HEK293T (cell line): Measurements from ENCODE around the gene SORBS2.

ENCODE experiments used
- CTCF ChIA-PET: fragments of 350-600 bp; formaldehyde crosslinking; extraction: SDS; loops from one replicate; lab custom pipeline; 2021; ENCODE audit warnings: antibody characterized with exemption, inconsistent platforms; lab: Yijun Ruan, JAX
- POLR2A ChIA-PET: fragments of 350-600 bp; formaldehyde crosslinking; extraction: SDS; loops from one replicate; lab custom pipeline; 2020; ENCODE audit warnings: antibody characterized with exemption, inconsistent platforms; lab: Yijun Ruan, JAX
- DNase-seq: peaks from one replicate; pipeline ENCODE4 v3.0.0; 2012; ENCODE audit warnings: mixed read lengths; ENCODE audit errors: extremely low spot score
- ARNT ChIP-seq: fragments of 450-650 bp; IDR thresholded peaks from 2 replicates; pipeline ENCODE4 v1.6.1; 2017; ENCODE audit warnings: mild to moderate bottlenecking
- BHLHE40 ChIP-seq: fragments of 450-650 bp; IDR thresholded peaks from 2 replicates; pipeline ENCODE4 v1.6.1; 2016; ENCODE audit warnings: mild to moderate bottlenecking, moderate library complexity, borderline replicate concordance
- CTBP1 ChIP-seq: fragments of 450-650 bp; IDR thresholded peaks from 2 replicates; pipeline ENCODE4 v1.6.1; 2016; ENCODE audit warnings: borderline replicate concordance
- ELF4 ChIP-seq: fragments of 450-650 bp; IDR thresholded peaks from 2 replicates; pipeline ENCODE4 v1.6.1; 2017; ENCODE audit warnings: antibody characterized with exemption
- FOXA1 ChIP-seq: fragments of 450-650 bp; IDR thresholded peaks from 2 replicates; pipeline ENCODE4 v1.6.1; 2016; ENCODE audit warnings: mild to moderate bottlenecking
- FOXK2 ChIP-seq: fragments of 450-650 bp; IDR thresholded peaks from 2 replicates; pipeline ENCODE4 v1.6.1; 2016; ENCODE audit warnings: mild to moderate bottlenecking
- FOXM1 ChIP-seq: fragments of 450-650 bp; IDR thresholded peaks from 2 replicates; pipeline ENCODE4 v1.6.1; 2017; ENCODE audit warnings: mild to moderate bottlenecking, borderline replicate concordance
- HDGF ChIP-seq: fragments of 450-650 bp; IDR thresholded peaks from 2 replicates; pipeline ENCODE4 v1.6.1; 2017; ENCODE audit warnings: antibody characterized with exemption, borderline replicate concordance
- L3MBTL2 ChIP-seq: fragments of 450-650 bp; conservative IDR thresholded peaks from 2 replicates; pipeline ENCODE4 v1.6.1; 2016; ENCODE audit warnings: mild to moderate bottlenecking
- LEF1 ChIP-seq: fragments of 450-650 bp; IDR thresholded peaks from 2 replicates; pipeline ENCODE4 v1.6.1; 2017; ENCODE audit warnings: mild to moderate bottlenecking, borderline replicate concordance
- NFRKB ChIP-seq: fragments of 450-650 bp; IDR thresholded peaks from 2 replicates; pipeline ENCODE4 v1.6.1; 2016; ENCODE audit warnings: mild to moderate bottlenecking, moderate library complexity
- SP1 ChIP-seq: fragments of 450-650 bp; IDR thresholded peaks from 2 replicates; pipeline ENCODE4 v1.6.1; 2017
- SUZ12 ChIP-seq: fragments of 450-650 bp; IDR thresholded peaks from 2 replicates; pipeline ENCODE4 v1.6.1; 2016; ENCODE audit warnings: mild to moderate bottlenecking
- TARDBP ChIP-seq: fragments of 450-650 bp; IDR thresholded peaks from 2 replicates; pipeline ENCODE4 v1.6.1; 2016
- ZNF384 ChIP-seq: fragments of 450-650 bp; IDR thresholded peaks from 2 replicates; pipeline ENCODE4 v1.6.1; 2016
- TF ChIP-seq, protein P1 (sequence below): fragments of 450-650 bp; IDR thresholded peaks from 2 replicates; pipeline ENCODE4 v1.6.1; 2016

SORBS2 gene

DNA sequence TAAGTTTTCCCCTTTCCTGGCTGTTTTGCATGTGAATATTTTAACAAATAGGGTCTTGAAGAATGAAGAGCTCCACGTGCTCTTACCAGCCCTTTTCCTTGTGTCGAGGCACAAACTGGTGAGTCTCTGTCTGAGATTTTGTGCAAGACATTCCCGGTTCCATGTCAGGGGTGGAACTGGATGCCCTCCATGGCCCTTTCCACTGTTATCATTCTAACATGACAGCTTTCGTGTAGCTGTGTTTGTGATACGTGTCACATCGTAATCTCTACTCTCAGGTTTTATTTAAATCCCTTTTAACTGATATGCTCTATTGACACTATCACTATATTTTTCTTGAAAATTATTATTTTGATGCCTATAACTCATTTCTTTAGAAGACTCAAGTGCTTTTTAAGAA lies 130.4 kb downstream of the SORBS2 start:
- no peak for DNase-seq
- TF ChIP-seq CTBP1: no peak
- no peak for TF ChIP-seq NFRKB
- TF ChIP-seq, protein P1, sequence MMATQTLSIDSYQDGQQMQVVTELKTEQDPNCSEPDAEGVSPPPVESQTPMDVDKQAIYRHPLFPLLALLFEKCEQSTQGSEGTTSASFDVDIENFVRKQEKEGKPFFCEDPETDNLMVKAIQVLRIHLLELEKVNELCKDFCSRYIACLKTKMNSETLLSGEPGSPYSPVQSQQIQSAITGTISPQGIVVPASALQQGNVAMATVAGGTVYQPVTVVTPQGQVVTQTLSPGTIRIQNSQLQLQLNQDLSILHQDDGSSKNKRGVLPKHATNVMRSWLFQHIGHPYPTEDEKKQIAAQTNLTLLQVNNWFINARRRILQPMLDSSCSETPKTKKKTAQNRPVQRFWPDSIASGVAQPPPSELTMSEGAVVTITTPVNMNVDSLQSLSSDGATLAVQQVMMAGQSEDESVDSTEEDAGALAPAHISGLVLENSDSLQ: no peak
- TF ChIP-seq FOXA1: no peak
- TF ChIP-seq LEF1: no peak
- no peak for TF ChIP-seq ELF4
- no peak for TF ChIP-seq SP1
- TF ChIP-seq SUZ12: no peak
- TF ChIP-seq FOXK2: no peak
- no peak for TF ChIP-seq ZNF384
- no peak for TF ChIP-seq FOXM1
- no peak for TF ChIP-seq TARDBP
- no peak for TF ChIP-seq ARNT
- TF ChIP-seq BHLHE40: no peak
- no peak for TF ChIP-seq HDGF
- no peak for TF ChIP-seq L3MBTL2
- ChIA-PET CTCF (interaction anchor here (0.6 kb wide), 1 partner anchor 91 kb away, joined by 3 read pairs; no protein-coding TSS in a partner anchor), POLR2A (no interaction called here)

DNA sequence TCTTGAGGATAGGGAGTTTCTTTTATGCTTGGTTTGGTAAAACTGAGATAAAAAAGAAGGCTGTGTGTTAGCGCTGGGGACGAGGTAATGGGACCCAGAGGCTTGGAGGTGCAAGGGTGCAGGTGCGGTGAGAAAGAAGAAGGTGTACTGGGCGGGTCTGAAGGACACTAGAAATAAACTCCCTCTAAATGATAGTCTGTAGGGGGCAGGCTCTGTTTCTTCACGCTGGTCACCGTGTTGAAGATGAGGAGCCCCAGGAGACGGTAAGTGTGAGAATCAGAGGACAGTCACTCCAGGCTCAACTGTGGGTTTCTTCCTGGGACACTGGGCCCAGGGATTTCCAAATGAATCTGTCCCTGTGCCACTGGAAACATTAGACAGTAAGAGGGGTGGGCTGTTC lies 131.4 kb downstream of the SORBS2 start:
- ChIA-PET POLR2A (no interaction called here), CTCF (no interaction called here)
- TF ChIP-seq L3MBTL2: no peak
- TF ChIP-seq FOXA1: no peak
- TF ChIP-seq SP1: no peak
- DNase-seq: no peak

DNA sequence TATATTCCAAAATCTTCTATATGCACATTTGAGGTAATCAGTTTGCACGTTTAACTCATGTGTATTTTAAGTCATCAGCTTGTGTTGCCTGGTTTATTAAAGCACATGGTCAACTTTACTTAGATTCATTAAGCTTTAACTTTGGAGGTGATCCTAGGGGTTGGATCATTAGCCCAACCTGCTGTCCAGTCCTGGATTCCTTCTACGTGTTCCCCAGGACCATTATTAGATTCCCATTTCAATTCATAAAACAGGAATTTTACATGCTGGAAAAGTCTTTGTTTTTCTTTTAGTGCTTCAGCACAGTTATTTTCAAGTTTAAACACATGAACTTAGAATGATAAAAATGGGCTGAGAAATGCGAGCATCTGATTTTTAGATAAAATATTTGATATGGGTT lies 132.5 kb downstream of the SORBS2 start:
- TF ChIP-seq CTBP1: no peak
- no peak for TF ChIP-seq LEF1
- no peak for TF ChIP-seq SUZ12
- no peak for TF ChIP-seq SP1
- TF ChIP-seq, protein P1: no peak
- no peak for TF ChIP-seq ELF4
- no peak for TF ChIP-seq NFRKB
- no peak for TF ChIP-seq HDGF
- no peak for TF ChIP-seq BHLHE40
- TF ChIP-seq FOXM1: no peak
- POLR2A ChIA-PET: no interaction called here
- CTCF ChIA-PET: interaction anchor here (0.6 kb wide), 1 partner anchor 23 kb away, joined by 3 read pairs; no protein-coding TSS in a partner anchor
- no peak for DNase-seq

DNA sequence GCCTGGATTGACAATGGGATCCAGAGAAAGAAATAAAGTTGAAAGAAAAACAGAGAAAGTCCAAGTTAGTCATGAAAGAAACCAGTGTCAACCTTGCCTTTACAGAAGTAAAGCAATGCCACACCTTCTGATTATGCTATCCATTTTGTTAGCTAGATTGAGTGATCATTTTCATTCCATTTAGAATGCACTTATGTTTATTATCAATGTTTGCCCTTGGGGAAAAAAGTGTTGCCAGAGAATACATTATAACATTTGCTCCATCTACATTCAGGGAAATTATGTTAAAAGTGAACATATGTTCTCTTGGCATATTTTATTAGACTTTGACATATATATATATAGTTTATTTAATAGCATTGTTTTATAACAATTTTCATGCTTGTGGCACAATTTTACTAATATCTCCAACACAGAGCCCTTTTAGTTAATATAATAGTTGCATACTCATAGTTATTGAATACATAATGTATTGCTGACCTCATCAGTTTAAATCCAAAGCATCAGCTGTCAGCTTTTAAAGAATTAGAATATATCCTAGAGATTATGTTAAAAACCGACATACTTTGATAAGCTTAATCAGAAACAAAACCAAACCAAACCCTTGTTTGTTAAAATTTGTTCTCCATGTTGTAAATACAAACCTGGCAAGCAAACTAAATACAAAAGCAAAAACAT lies 134.2 kb downstream of the SORBS2 start:
- ChIA-PET POLR2A (no interaction called here), CTCF (no interaction called here)
- no peak for DNase-seq
- TF ChIP-seq SP1 (no peak), LEF1 (no peak), SUZ12 (no peak)

DNA sequence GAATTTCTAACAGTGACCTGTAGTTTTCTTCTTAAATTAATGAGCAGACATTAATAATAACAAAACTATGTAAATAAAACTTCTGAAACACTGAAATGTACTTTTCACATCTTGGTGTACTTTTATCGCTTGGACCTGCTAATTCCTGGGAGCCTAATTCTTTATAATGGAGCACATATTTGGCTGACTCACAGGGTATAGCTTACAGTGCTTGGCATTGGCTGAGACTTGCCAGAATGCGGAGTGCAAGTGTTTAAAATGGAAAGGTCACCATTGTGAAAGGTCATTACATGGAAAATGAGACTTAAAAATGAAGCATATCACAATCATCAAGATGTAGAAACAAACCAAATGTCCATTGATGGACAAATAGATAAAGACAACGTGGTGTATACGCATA lies 139.4 kb downstream of the SORBS2 start:
- no peak for DNase-seq
- no peak for TF ChIP-seq ZNF384
- TF ChIP-seq HDGF: no peak
- no peak for TF ChIP-seq BHLHE40
- no peak for TF ChIP-seq LEF1
- no peak for TF ChIP-seq L3MBTL2
- no peak for TF ChIP-seq CTBP1
- TF ChIP-seq FOXK2: no peak
- TF ChIP-seq SP1: no peak
- TF ChIP-seq FOXA1: no peak
- no peak for TF ChIP-seq ARNT
- no peak for TF ChIP-seq ELF4
- TF ChIP-seq NFRKB: no peak
- TF ChIP-seq FOXM1: no peak
- ChIA-PET POLR2A (no interaction called here), CTCF (no interaction called here)

DNA sequence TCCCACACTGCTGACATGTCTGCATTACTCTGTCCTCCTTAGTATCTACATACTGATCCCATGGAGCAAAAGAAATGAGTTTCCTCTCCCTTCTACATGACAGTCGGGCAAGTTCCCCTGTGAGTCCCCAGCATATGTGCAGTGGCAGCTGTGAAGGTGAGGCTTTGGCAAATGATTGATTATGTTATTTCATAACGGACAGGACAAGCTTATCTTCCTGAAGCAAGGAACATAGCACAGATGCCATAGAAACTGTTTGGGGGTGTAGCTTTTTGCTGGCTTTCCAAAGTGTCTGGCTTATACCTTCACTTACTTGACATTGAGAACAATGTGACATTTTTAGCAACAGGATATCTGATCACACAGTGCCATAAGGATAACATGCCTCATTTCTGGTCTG lies 139.8 kb downstream of the SORBS2 start:
- POLR2A ChIA-PET: no interaction called here
- DNase-seq: no peak
- no peak for TF ChIP-seq TARDBP
- no peak for TF ChIP-seq SUZ12
- TF ChIP-seq ELF4: no peak
- TF ChIP-seq NFRKB: no peak
- no peak for TF ChIP-seq ARNT
- TF ChIP-seq SP1: no peak
- TF ChIP-seq LEF1: no peak
- TF ChIP-seq FOXM1: no peak
- TF ChIP-seq FOXA1: no peak
- TF ChIP-seq FOXK2: no peak
- no peak for TF ChIP-seq ZNF384
- no peak for TF ChIP-seq BHLHE40
- no peak for TF ChIP-seq CTBP1
- no peak for TF ChIP-seq HDGF
- TF ChIP-seq L3MBTL2: no peak
- TF ChIP-seq, protein P1: no peak
- CTCF ChIA-PET: no interaction called here
